GM12878 (cell line): Measurements from ENCODE around the gene RAD1.

Experiments used
- BCL3 ChIP-seq: IDR thresholded peaks from 2 replicates; pipeline ENCODE4 v1.6.1; 2011; ENCODE audit warnings: borderline replicate concordance, low read depth, mild to moderate bottlenecking, moderate library complexity, low read length; ENCODE audit not compliant: insufficient read depth, poor library complexity, severe bottlenecking
- BMI1 ChIP-seq: fragments of 450-650 bp; IDR thresholded peaks from 2 replicates; pipeline ENCODE4 v1.6.1; 2016; ENCODE audit warnings: mild to moderate bottlenecking, moderate library complexity, borderline replicate concordance
- CTCF ChIP-seq, 3 experiments: IDR thresholded peaks in 2 of 3; conservative IDR thresholded peaks in 1 of 3; 2 replicates each; pipeline ENCODE4 v1.5.1; 2011; ENCODE audit warnings: low read depth in 3 of 3, low read length in 3 of 3, mild to moderate bottlenecking in 3 of 3, control low read depth in 2 of 3, moderate library complexity in 2 of 3, inconsistent platforms in 1 of 3, mixed read lengths in 1 of 3; ENCODE audit not compliant: control insufficient read depth in 2 of 3, insufficient read depth in 1 of 3; ENCODE audit errors: extremely low read depth in 1 of 3
- EZH2 ChIP-seq: IDR thresholded peaks from 2 replicates; pipeline ENCODE4 v1.6.1; 2012; ENCODE audit warnings: low read depth, mild to moderate bottlenecking, control low read depth, inconsistent platforms, low read length, borderline replicate concordance; ENCODE audit not compliant: control insufficient read depth
- HDAC2 ChIP-seq: fragments of 200-600 bp; sonication (generic); IDR thresholded peaks from 2 replicates; pipeline ENCODE4 v1.6.1; 2017
- HDAC6 ChIP-seq: fragments of 200-600 bp; sonication (generic); IDR thresholded peaks from one replicate; pipeline ENCODE4 v1.8.0; 2017; ENCODE audit warnings: antibody characterized with exemption; ENCODE audit not compliant: unreplicated experiment
- HSF1 ChIP-seq: fragments of 150-350 bp; IDR thresholded peaks from 2 replicates; pipeline ENCODE4 v1.6.1; 2014; ENCODE audit warnings: mild to moderate bottlenecking, low read depth, low read length
- MEF2A ChIP-seq: IDR thresholded peaks from 2 replicates; pipeline ENCODE4 v1.6.1; 2011; ENCODE audit warnings: low read depth, mild to moderate bottlenecking, low read length, moderate library complexity; ENCODE audit not compliant: insufficient read depth
- MXI1 ChIP-seq: fragments of 150-350 bp; IDR thresholded peaks from 2 replicates; pipeline ENCODE4 v1.6.1; 2011; ENCODE audit warnings: low read depth, mild to moderate bottlenecking, inconsistent platforms, low read length, improper control_type of control experiment
- POLR2A ChIP-seq: IDR thresholded peaks from 2 replicates; pipeline ENCODE4 v1.6.1; 2011; ENCODE audit warnings: low read depth, mild to moderate bottlenecking, low read length
- RFX5 ChIP-seq: IDR thresholded peaks from 2 replicates; pipeline ENCODE4 v1.6.1; 2011; ENCODE audit warnings: low read depth, low read length, improper control_type of control experiment
- ZNF24 ChIP-seq: fragments of 450-650 bp; IDR thresholded peaks from 2 replicates; pipeline ENCODE4 v1.6.1; 2017; ENCODE audit warnings: antibody characterized with exemption, mild to moderate bottlenecking

- TF ChIP-seq CTCF (IDR thresholded peaks at IDR 0.05 in 2 of 3, conservative IDR thresholded peaks at IDR 0.05 in 1 of 3; ENCODE audit: control insufficient read depth in 2 of 3, extremely low read depth in 1 of 3, insufficient read depth in 1 of 3, low read depth in 3 of 3, low read length in 3 of 3): no peak
- TF ChIP-seq MXI1: no peak
- no peak for TF ChIP-seq BMI1
- TF ChIP-seq EZH2: no peak
- no peak for TF ChIP-seq RFX5
- TF ChIP-seq BCL3: no peak
- no peak for TF ChIP-seq HSF1
- no peak for TF ChIP-seq MEF2A
- TF ChIP-seq ZNF24: no peak
- TF ChIP-seq POLR2A: no peak
- no peak for TF ChIP-seq HDAC6
- TF ChIP-seq HDAC2: no peak
These were observed 28.7 kb upstream of the RAD1 start for GRCh38 chr5:34944044-34944443.
